ENCODE data around the gene ULK2.

Gene ULK2

GRCh38 chr17:19905502-19905901 is 37.8 kb upstream of the ULK2 start:
- Histone ChIP-seq H3K36me3 (replicated peaks; ENCODE audit: low read depth, low read length) (peaks cover 5% of the 10 kb centered on the region), H3K4me2 (ENCODE audit: low read length) (no peak overlapping the region), H3K4me3 (ENCODE audit: low read length) (no peak overlapping the region), H3K9ac (ENCODE audit: low read length) (no peak overlapping the region), H2AFZ (ENCODE audit: low read depth, low read length) (no peak overlapping the region), H3K27ac (ENCODE audit: low read length) (no peak overlapping the region), H3K4me1 (ENCODE audit: low read length) (no peaks in the 10 kb centered on the region), H4K20me1 (ENCODE audit: insufficient read depth, low read length) (no peaks in the 10 kb centered on the region), H3K9me3 (ENCODE audit: insufficient read depth, low read length) (no peaks in the 10 kb centered on the region), H3K27me3 (ENCODE audit: low read depth, low read length) (no peaks in the 10 kb centered on the region), H3K79me2 (ENCODE audit: low read length) (no peaks in the 10 kb centered on the region)
- no peak for TF ChIP-seq EZH2phosphoT487 (IDR thresholded peaks at IDR 0.05; ENCODE audit: low read depth)
- no peak for TF ChIP-seq CTCF (IDR thresholded peaks at IDR 0.05; ENCODE audit: low read depth, low read length)

- Histone ChIP-seq H2AFZ (ENCODE audit: low read depth, low read length) (no peak overlapping the region), H3K9ac (ENCODE audit: low read length) (no peak overlapping the region), H3K79me2 (ENCODE audit: low read length) (no peaks in the 10 kb centered on the region), H3K4me1 (ENCODE audit: low read length) (no peaks in the 10 kb centered on the region), H3K27ac (ENCODE audit: low read length) (no peak overlapping the region), H3K4me2 (ENCODE audit: low read length) (no peak overlapping the region), H3K9me3 (ENCODE audit: insufficient read depth, low read length) (no peaks in the 10 kb centered on the region), H3K36me3 (replicated peaks; ENCODE audit: low read depth, low read length) (peaks cover 5% of the 10 kb centered on the region), H3K4me3 (ENCODE audit: low read length) (no peak overlapping the region), H4K20me1 (ENCODE audit: insufficient read depth, low read length) (no peaks in the 10 kb centered on the region), H3K27me3 (ENCODE audit: low read depth, low read length) (no peaks in the 10 kb centered on the region)
- TF ChIP-seq CTCF (IDR thresholded peaks at IDR 0.05; ENCODE audit: low read depth, low read length), result no peak
Observed at GRCh38 chr17:19904924-19905323, 37.2 kb upstream of the ULK2 start.

DNA sequence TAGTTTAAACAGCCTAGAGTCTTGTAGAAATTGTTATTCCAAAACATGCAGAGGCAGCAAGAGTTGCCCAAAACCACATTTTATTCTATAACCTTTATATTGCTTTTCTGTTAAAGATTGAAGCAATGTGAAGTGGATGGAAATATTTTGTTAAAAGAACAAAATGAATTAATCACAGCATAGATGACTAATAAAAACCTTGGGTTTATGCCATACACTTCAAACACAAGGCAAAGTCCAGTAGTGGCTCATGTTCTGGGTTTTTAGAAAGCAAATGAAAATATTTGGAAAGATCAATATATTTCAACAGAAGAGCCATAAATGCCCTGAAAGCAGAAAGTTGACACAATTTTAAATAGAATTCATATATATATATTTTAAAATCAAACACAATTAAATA is 36.7 kb upstream of the ULK2 start:
- peaks cover 3% of the 10 kb centered on the region for H3K36me3 ChIP-seq (replicated peaks; ENCODE audit: low read depth, low read length)

GRCh38 chr17:19900809-19901208 is 33.1 kb upstream of the ULK2 start:
- no peak overlapping the region for H3K4me2 ChIP-seq (ENCODE audit: low read length)
- no peaks in the 10 kb centered on the region for H3K79me2 ChIP-seq (ENCODE audit: low read length)
- H4K20me1 ChIP-seq (ENCODE audit: insufficient read depth, low read length), result no peaks in the 10 kb centered on the region
- H3K9me3 ChIP-seq (ENCODE audit: insufficient read depth, low read length), result no peaks in the 10 kb centered on the region
- no peaks in the 10 kb centered on the region for H3K36me3 ChIP-seq (replicated peaks; ENCODE audit: low read depth, low read length)
- H3K4me1 ChIP-seq (ENCODE audit: low read length), result no peaks in the 10 kb centered on the region
- H3K4me3 ChIP-seq (ENCODE audit: low read length), result no peak overlapping the region
- H3K9ac ChIP-seq (ENCODE audit: low read length), result no peak overlapping the region
- no peaks in the 10 kb centered on the region for H3K27me3 ChIP-seq (ENCODE audit: low read depth, low read length)
- TF ChIP-seq EZH2phosphoT487 (IDR thresholded peaks at IDR 0.05; ENCODE audit: low read depth), result no peak
- TF ChIP-seq CTCF (IDR thresholded peaks at IDR 0.05; ENCODE audit: low read depth, low read length), result no peak
- no peak overlapping the region for H3K27ac ChIP-seq (ENCODE audit: low read length)
- no peak overlapping the region for H2AFZ ChIP-seq (ENCODE audit: low read depth, low read length)

More for the DNA sequence above, 36.7 kb upstream of the ULK2 start:
- Histone ChIP-seq H3K9me3 (ENCODE audit: insufficient read depth, low read length) (no peaks in the 10 kb centered on the region), H3K4me3 (ENCODE audit: low read length) (no peak overlapping the region), H3K79me2 (ENCODE audit: low read length) (no peaks in the 10 kb centered on the region), H3K4me2 (ENCODE audit: low read length) (no peak overlapping the region), H3K27ac (ENCODE audit: low read length) (no peak overlapping the region), H2AFZ (ENCODE audit: low read depth, low read length) (no peak overlapping the region), H3K27me3 (ENCODE audit: low read depth, low read length) (no peaks in the 10 kb centered on the region), H3K4me1 (ENCODE audit: low read length) (no peaks in the 10 kb centered on the region), H4K20me1 (ENCODE audit: insufficient read depth, low read length) (no peaks in the 10 kb centered on the region), H3K9ac (ENCODE audit: low read length) (no peak overlapping the region)
- TF ChIP-seq CTCF (IDR thresholded peaks at IDR 0.05; ENCODE audit: low read depth, low read length) (no peak), EZH2phosphoT487 (IDR thresholded peaks at IDR 0.05; ENCODE audit: low read depth) (no peak)

All from OCI-LY3 (cell line).